Measurements from ENCODE around the gene SCUBE1.

The SCUBE1 gene

GRCh38 chr22:43243324-43243723, 99.8 kb downstream of the SCUBE1 start:
- H3K9ac ChIP-seq (ENCODE audit: insufficient read length), result no peak overlapping the region
- H3K27ac ChIP-seq, result no peak overlapping the region
- H3K9me3 ChIP-seq (ENCODE audit: low read depth, low read length), result no peaks in the 10 kb centered on the region
- no peak overlapping the region for H3K4me3 ChIP-seq
- no peak for DNase-seq (ENCODE audit: low read depth, low spot score)
- no peak for TF ChIP-seq EZH2 (IDR thresholded peaks at IDR 0.05)
- no peak for TF ChIP-seq FOXP2 (optimal IDR thresholded peaks at IDR 0.05; ENCODE audit: control extremely low read depth, extremely low read length, insufficient read depth)
- no peak for TF ChIP-seq POLR2AphosphoS5 (IDR thresholded peaks at IDR 0.05; ENCODE audit: borderline replicate concordance, low read depth, low read length)
- no peaks in the 10 kb centered on the region for H3K36me3 ChIP-seq (ENCODE audit: insufficient read depth, low read length)

GRCh38 chr22:43242627-43243026, 100.5 kb downstream of the SCUBE1 start:
- DNase-seq (ENCODE audit: low read depth, low spot score), result no peak
- Histone ChIP-seq H3K36me3 (ENCODE audit: insufficient read depth, low read length) (no peaks in the 10 kb centered on the region), H3K9me3 (ENCODE audit: low read depth, low read length) (no peaks in the 10 kb centered on the region), H3K9ac (ENCODE audit: insufficient read length) (no peak overlapping the region), H3K27ac (no peak overlapping the region), H3K4me3 (no peak overlapping the region)
- TF ChIP-seq EZH2 (IDR thresholded peaks at IDR 0.05) (no peak), POLR2AphosphoS5 (IDR thresholded peaks at IDR 0.05; ENCODE audit: borderline replicate concordance, low read depth, low read length) (no peak), FOXP2 (optimal IDR thresholded peaks at IDR 0.05; ENCODE audit: control extremely low read depth, extremely low read length, insufficient read depth) (no peak)

- no peak overlapping the region for H3K4me3 ChIP-seq
- no peak overlapping the region for H3K9ac ChIP-seq (ENCODE audit: insufficient read length)
- no peaks in the 10 kb centered on the region for H3K36me3 ChIP-seq (ENCODE audit: insufficient read depth, low read length)
- no peak for DNase-seq (ENCODE audit: low read depth, low spot score)
- TF ChIP-seq FOXP2 (optimal IDR thresholded peaks at IDR 0.05; ENCODE audit: control extremely low read depth, extremely low read length, insufficient read depth), result no peak
- no peak for TF ChIP-seq EZH2 (IDR thresholded peaks at IDR 0.05)
- no peak for TF ChIP-seq POLR2AphosphoS5 (IDR thresholded peaks at IDR 0.05; ENCODE audit: borderline replicate concordance, low read depth, low read length)
- H3K27ac ChIP-seq, result no peak overlapping the region
- H3K9me3 ChIP-seq (ENCODE audit: low read depth, low read length), result no peaks in the 10 kb centered on the region
Measured at GRCh38 chr22:43241699-43242386, 101.3 kb downstream of the SCUBE1 start.

GRCh38 chr22:43241138-43241597, 102.0 kb downstream of the SCUBE1 start:
- DNase-seq (ENCODE audit: low read depth, low spot score), result no peak
- H3K9ac ChIP-seq (ENCODE audit: insufficient read length), result no peak overlapping the region
- no peak overlapping the region for H3K4me3 ChIP-seq
- H3K27ac ChIP-seq, result no peak overlapping the region
- no peak for TF ChIP-seq EZH2 (IDR thresholded peaks at IDR 0.05)
- H3K9me3 ChIP-seq (ENCODE audit: low read depth, low read length), result no peaks in the 10 kb centered on the region
- H3K36me3 ChIP-seq (ENCODE audit: insufficient read depth, low read length), result no peaks in the 10 kb centered on the region

GRCh38 chr22:43240614-43241013, 102.6 kb downstream of the SCUBE1 start:
- Histone ChIP-seq H3K27ac (no peak overlapping the region), H3K36me3 (ENCODE audit: insufficient read depth, low read length) (no peaks in the 10 kb centered on the region), H3K9ac (ENCODE audit: insufficient read length) (no peak overlapping the region), H3K4me3 (no peak overlapping the region), H3K9me3 (ENCODE audit: low read depth, low read length) (no peaks in the 10 kb centered on the region)
- no peak for TF ChIP-seq FOXP2 (optimal IDR thresholded peaks at IDR 0.05; ENCODE audit: control extremely low read depth, extremely low read length, insufficient read depth)
- TF ChIP-seq EZH2 (IDR thresholded peaks at IDR 0.05), result no peak
- no peak for TF ChIP-seq POLR2AphosphoS5 (IDR thresholded peaks at IDR 0.05; ENCODE audit: borderline replicate concordance, low read depth, low read length)
- no peak for DNase-seq (ENCODE audit: low read depth, low spot score)

- Histone ChIP-seq H3K4me3 (no peak overlapping the region), H3K36me3 (ENCODE audit: insufficient read depth, low read length) (no peaks in the 10 kb centered on the region), H3K9ac (ENCODE audit: insufficient read length) (no peak overlapping the region), H3K9me3 (ENCODE audit: low read depth, low read length) (no peaks in the 10 kb centered on the region), H3K27ac (no peak overlapping the region)
- DNase-seq (ENCODE audit: low read depth, low spot score), result no peak
- TF ChIP-seq EZH2 (IDR thresholded peaks at IDR 0.05) (no peak), FOXP2 (optimal IDR thresholded peaks at IDR 0.05; ENCODE audit: control extremely low read depth, extremely low read length, insufficient read depth) (no peak), POLR2AphosphoS5 (IDR thresholded peaks at IDR 0.05; ENCODE audit: borderline replicate concordance, low read depth, low read length) (no peak)
Measured at GRCh38 chr22:43239956-43240355, 103.2 kb downstream of the SCUBE1 start.

- no peaks in the 10 kb centered on the region for H3K9me3 ChIP-seq (ENCODE audit: low read depth, low read length)
- H3K9ac ChIP-seq (ENCODE audit: insufficient read length), result no peak overlapping the region
- TF ChIP-seq FOXP2 (optimal IDR thresholded peaks at IDR 0.05; ENCODE audit: control extremely low read depth, extremely low read length, insufficient read depth) (no peak), EZH2 (IDR thresholded peaks at IDR 0.05) (no peak), POLR2AphosphoS5 (IDR thresholded peaks at IDR 0.05; ENCODE audit: borderline replicate concordance, low read depth, low read length) (no peak)
- no peak overlapping the region for H3K27ac ChIP-seq
- no peaks in the 10 kb centered on the region for H3K36me3 ChIP-seq (ENCODE audit: insufficient read depth, low read length)
- no peak for DNase-seq (ENCODE audit: low read depth, low spot score)
- no peak overlapping the region for H3K4me3 ChIP-seq
Measured at GRCh38 chr22:43239193-43239780, 103.9 kb downstream of the SCUBE1 start.

- Histone ChIP-seq H3K9me3 (ENCODE audit: low read depth, low read length) (no peaks in the 10 kb centered on the region), H3K9ac (ENCODE audit: insufficient read length) (no peak overlapping the region), H3K36me3 (ENCODE audit: insufficient read depth, low read length) (no peaks in the 10 kb centered on the region), H3K27ac (no peak overlapping the region), H3K4me3 (no peak overlapping the region)
- no peak for DNase-seq (ENCODE audit: low read depth, low spot score)
- TF ChIP-seq POLR2AphosphoS5 (IDR thresholded peaks at IDR 0.05; ENCODE audit: borderline replicate concordance, low read depth, low read length) (no peak), FOXP2 (optimal IDR thresholded peaks at IDR 0.05; ENCODE audit: control extremely low read depth, extremely low read length, insufficient read depth) (no peak), EZH2 (IDR thresholded peaks at IDR 0.05) (no peak)
Measured at GRCh38 chr22:43238526-43239006, 104.6 kb downstream of the SCUBE1 start.
